ENCODE results near the gene TM9SF4. TPM values are rescaled to one million over a fixed set of nuclear protein-coding genes. Genes with fewer than 3 reads are reported as not detected.
"Not testable (repeated sequence)": the region's sequence is repeated elsewhere in the genome, so short reads cannot be mapped to it uniquely, and the experiment has no call there.

The TM9SF4 gene
- total RNA-seq, 2 donors from 2014 or later = 76.7 to 79.9 TPM

GRCh38 chr20:32189691-32190615 is 80.4 kb downstream of the TM9SF4 start:
- peak overlapping the region; percentile 73 to 86 for H3K9ac ChIP-seq (ENCODE audit: low read depth in 2 of 2, low read length in 2 of 2)
- intact Hi-C loops (cut with DNase I) = no loop called here
- peak; percentile 46 for DNase-seq
- peak overlapping the region; percentile 50 for H3K27ac ChIP-seq
- H3K4me1 ChIP-seq = peaks cover 7% of the 10 kb centered on the region
- TF ChIP-seq CTCF (IDR thresholded peaks at IDR 0.05) = no peak
- no peaks in the 10 kb centered on the region for H3K27me3 ChIP-seq
- no peaks in the 10 kb centered on the region for H3K36me3 ChIP-seq
- peak overlapping the region; percentile 58 for H3K4me3 ChIP-seq
- no peaks in the 10 kb centered on the region for H3K9me3 ChIP-seq

GRCh38 chr20:32190616-32191415 is 81.3 kb downstream of the TM9SF4 start:
- H3K27me3 ChIP-seq = no peaks in the 10 kb centered on the region
- H3K9me3 ChIP-seq = no peaks in the 10 kb centered on the region
- H3K36me3 ChIP-seq = peaks cover 4% of the 10 kb centered on the region
- peak overlapping the region; percentile 50 for H3K27ac ChIP-seq
- intact Hi-C loops (cut with DNase I) = no loop called here
- peak overlapping the region; percentile 73 to 86 for H3K9ac ChIP-seq (ENCODE audit: low read depth in 2 of 2, low read length in 2 of 2)
- H3K4me3 ChIP-seq = peak overlapping the region; percentile 58
- TF ChIP-seq CTCF (IDR thresholded peaks at IDR 0.05) = no peak
- DNase-seq = no peak
- peaks cover 7% of the 10 kb centered on the region for H3K4me1 ChIP-seq

- TF ChIP-seq CTCF (IDR thresholded peaks at IDR 0.05) = no peak
- H3K36me3 ChIP-seq = peaks cover 6% of the 10 kb centered on the region
- no peaks in the 10 kb centered on the region for H3K27me3 ChIP-seq
- H3K4me3 ChIP-seq = no peak overlapping the region
- H3K9ac ChIP-seq (ENCODE audit: low read depth in 2 of 2, low read length in 2 of 2) = no peak overlapping the region
- H3K4me1 ChIP-seq = peaks cover 7% of the 10 kb centered on the region
- H3K27ac ChIP-seq = no peak overlapping the region
- no peaks in the 10 kb centered on the region for H3K9me3 ChIP-seq
- intact Hi-C loops (cut with DNase I) = no loop called here
- DNase-seq = no peak
Measured at GRCh38 chr20:32191422-32191821, 81.9 kb downstream of the TM9SF4 start.

- H3K27ac ChIP-seq = no peak overlapping the region
- no peaks in the 10 kb centered on the region for H3K27me3 ChIP-seq
- intact Hi-C loops (cut with DNase I) = no loop called here
- H3K9ac ChIP-seq (ENCODE audit: low read depth in 2 of 2, low read length in 2 of 2) = no peak overlapping the region
- no peak for TF ChIP-seq CTCF (IDR thresholded peaks at IDR 0.05)
- peaks cover 6% of the 10 kb centered on the region for H3K36me3 ChIP-seq
- no peak for DNase-seq
- H3K4me3 ChIP-seq = no peak overlapping the region
- H3K9me3 ChIP-seq = no peaks in the 10 kb centered on the region
- peaks cover 7% of the 10 kb centered on the region for H3K4me1 ChIP-seq
Measured at GRCh38 chr20:32191873-32192272, 82.4 kb downstream of the TM9SF4 start.

- no peak overlapping the region for H3K27ac ChIP-seq
- no peaks in the 10 kb centered on the region for H3K9me3 ChIP-seq
- H3K4me1 ChIP-seq = peaks cover 7% of the 10 kb centered on the region
- no peaks in the 10 kb centered on the region for H3K27me3 ChIP-seq
- no peak overlapping the region for H3K9ac ChIP-seq (ENCODE audit: low read depth in 2 of 2, low read length in 2 of 2)
- peaks cover 9% of the 10 kb centered on the region for H3K36me3 ChIP-seq
- TF ChIP-seq CTCF (IDR thresholded peaks at IDR 0.05) = no peak
- H3K4me3 ChIP-seq = no peak overlapping the region
- DNase-seq = no peak
- intact Hi-C loops (cut with DNase I) = no loop called here
Measured at GRCh38 chr20:32192698-32193097, 83.2 kb downstream of the TM9SF4 start.

GRCh38 chr20:32193336-32193735 is 83.8 kb downstream of the TM9SF4 start:
- H3K4me3 ChIP-seq; H3K4me1 ChIP-seq; H3K36me3 ChIP-seq; H3K27ac ChIP-seq; intact Hi-C loops (cut with DNase I); H3K9me3 ChIP-seq; DNase-seq; H3K9ac ChIP-seq (ENCODE audit: low read depth in 2 of 2, low read length in 2 of 2); H3K27me3 ChIP-seq: not testable (repeated sequence)

Measured in colonic mucosa (tissue), 4 donors.